DOHH2 (cell line): ENCODE data around the gene MYO7B.

Experiments used
- EZH2phosphoT487 ChIP-seq: fragments of 200-600 bp; sonication (generic); IDR thresholded peaks from 2 replicates; pipeline ENCODE4 v1.6.1; 2017; ENCODE audit warnings: borderline replicate concordance, mild to moderate bottlenecking, antibody characterized with exemption, low read length, moderate library complexity, mixed read lengths
- TF ChIP-seq, protein P1 (sequence below): fragments of 200-600 bp; sonication (generic); IDR thresholded peaks from one replicate; pipeline ENCODE4 v1.5.1; 2014; ENCODE audit warnings: antibody characterized with exemption, mild to moderate bottlenecking, low read depth, low read length; ENCODE audit not compliant: poor library complexity, severe bottlenecking

DNA sequence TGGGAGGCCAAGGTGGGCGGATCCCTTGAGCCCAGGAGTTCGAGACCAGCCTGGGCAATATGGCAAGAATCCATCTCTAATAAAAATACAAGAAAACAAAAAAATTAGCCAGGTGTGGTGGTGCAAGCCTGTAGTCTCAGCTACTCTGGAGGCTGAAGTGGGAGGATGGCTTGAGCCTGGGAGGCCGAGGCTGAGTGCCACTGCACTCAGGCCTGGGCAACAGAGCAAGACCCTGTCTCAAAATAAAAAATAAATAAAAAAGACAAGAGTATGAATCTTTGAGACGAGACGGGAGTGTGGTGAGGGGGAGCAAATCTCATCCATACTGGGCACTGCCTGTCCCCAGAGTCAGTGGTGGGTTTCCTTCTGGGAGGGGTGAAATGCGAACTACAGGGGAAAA is 122.7 kb downstream of the MYO7B start:
- TF ChIP-seq, protein P1, sequence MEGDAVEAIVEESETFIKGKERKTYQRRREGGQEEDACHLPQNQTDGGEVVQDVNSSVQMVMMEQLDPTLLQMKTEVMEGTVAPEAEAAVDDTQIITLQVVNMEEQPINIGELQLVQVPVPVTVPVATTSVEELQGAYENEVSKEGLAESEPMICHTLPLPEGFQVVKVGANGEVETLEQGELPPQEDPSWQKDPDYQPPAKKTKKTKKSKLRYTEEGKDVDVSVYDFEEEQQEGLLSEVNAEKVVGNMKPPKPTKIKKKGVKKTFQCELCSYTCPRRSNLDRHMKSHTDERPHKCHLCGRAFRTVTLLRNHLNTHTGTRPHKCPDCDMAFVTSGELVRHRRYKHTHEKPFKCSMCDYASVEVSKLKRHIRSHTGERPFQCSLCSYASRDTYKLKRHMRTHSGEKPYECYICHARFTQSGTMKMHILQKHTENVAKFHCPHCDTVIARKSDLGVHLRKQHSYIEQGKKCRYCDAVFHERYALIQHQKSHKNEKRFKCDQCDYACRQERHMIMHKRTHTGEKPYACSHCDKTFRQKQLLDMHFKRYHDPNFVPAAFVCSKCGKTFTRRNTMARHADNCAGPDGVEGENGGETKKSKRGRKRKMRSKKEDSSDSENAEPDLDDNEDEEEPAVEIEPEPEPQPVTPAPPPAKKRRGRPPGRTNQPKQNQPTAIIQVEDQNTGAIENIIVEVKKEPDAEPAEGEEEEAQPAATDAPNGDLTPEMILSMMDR = no peak
- no peak for TF ChIP-seq EZH2phosphoT487
